GM12801 (cell line): ENCODE measurements around the gene RALA.

ENCODE experiments used
- CTCF ChIP-seq: IDR thresholded peaks from one replicate; pipeline ENCODE4 v1.5.1; 2011; ENCODE audit warnings: control low read depth; ENCODE audit not compliant: insufficient read length; ENCODE audit errors: extremely low read depth

Gene RALA

GRCh38 chr7:39734633-39735004 lies 111.2 kb downstream of the RALA start:
- no peak for TF ChIP-seq CTCF

- no peak for TF ChIP-seq CTCF
These were observed 112.5 kb downstream of the RALA start for GRCh38 chr7:39735903-39736302.

GRCh38 chr7:39741942-39742623 lies 118.7 kb downstream of the RALA start:
- TF ChIP-seq CTCF, result no peak

- no peak for TF ChIP-seq CTCF
These were observed 121.2 kb downstream of the RALA start for GRCh38 chr7:39744620-39745019.

- no peak for TF ChIP-seq CTCF
These were observed 121.9 kb downstream of the RALA start for GRCh38 chr7:39745320-39745719.

GRCh38 chr7:39746103-39746819 lies 122.9 kb downstream of the RALA start:
- no peak for TF ChIP-seq CTCF

GRCh38 chr7:39749177-39749576 lies 125.8 kb downstream of the RALA start:
- no peak for TF ChIP-seq CTCF
